HUES6 (cell line): Measurements from ENCODE around the gene TEP1.

ENCODE experiments used
- H3K27ac ChIP-seq: 2 replicates; pipeline ENCODE4 v1.7.0; 2013; ENCODE audit warnings: low read depth, mild to moderate bottlenecking, low read length, inconsistent platforms
- H3K27me3 ChIP-seq: 2 replicates; pipeline ENCODE4 v1.6.1; 2013; ENCODE audit warnings: low read length; ENCODE audit not compliant: control insufficient read depth, insufficient read depth
- H3K36me3 ChIP-seq: 2 replicates; pipeline ENCODE4 v1.6.1; 2013; ENCODE audit warnings: low read length; ENCODE audit not compliant: control insufficient read depth, insufficient read depth
- H3K4me1 ChIP-seq: 2 replicates; pipeline ENCODE4 v1.6.1; 2013; ENCODE audit warnings: low read length; ENCODE audit not compliant: control insufficient read depth, insufficient read depth
- H3K4me3 ChIP-seq: 2 replicates; pipeline ENCODE4 v1.5.1; 2013; ENCODE audit warnings: low read depth, low read length
- H3K9ac ChIP-seq: one replicate; pipeline ENCODE4 v1.6.1; 2013; ENCODE audit warnings: mild to moderate bottlenecking, low read length
- H3K9me3 ChIP-seq: 2 replicates; pipeline ENCODE4 v1.6.1; 2013; ENCODE audit warnings: low read depth, low read length; ENCODE audit not compliant: control insufficient read depth, insufficient read depth

Gene TEP1

GRCh38 chr14:20413744-20414082 is 412 bp upstream of the TEP1 start:
- H3K9me3 ChIP-seq: no peaks in the 10 kb centered on the region
- H3K4me3 ChIP-seq: peak overlapping the region; percentile 89
- peak overlapping the region; percentile 78 for H3K9ac ChIP-seq
- peaks cover 11% of the 10 kb centered on the region for H3K4me1 ChIP-seq
- no peaks in the 10 kb centered on the region for H3K27me3 ChIP-seq
- H3K27ac ChIP-seq: peak overlapping the region; percentile 54; the same call in 1 of the 2 replicates
- no peaks in the 10 kb centered on the region for H3K36me3 ChIP-seq

GRCh38 chr14:20412411-20412810 is 890 bp downstream of the TEP1 start:
- H3K4me3 ChIP-seq: peak overlapping the region; percentile 89
- H3K27me3 ChIP-seq: no peaks in the 10 kb centered on the region
- H3K9ac ChIP-seq: peak overlapping the region; percentile 78
- H3K9me3 ChIP-seq: no peaks in the 10 kb centered on the region
- H3K4me1 ChIP-seq: peaks cover 11% of the 10 kb centered on the region
- no peak overlapping the region for H3K27ac ChIP-seq
- peaks cover 10% of the 10 kb centered on the region for H3K36me3 ChIP-seq

DNA sequence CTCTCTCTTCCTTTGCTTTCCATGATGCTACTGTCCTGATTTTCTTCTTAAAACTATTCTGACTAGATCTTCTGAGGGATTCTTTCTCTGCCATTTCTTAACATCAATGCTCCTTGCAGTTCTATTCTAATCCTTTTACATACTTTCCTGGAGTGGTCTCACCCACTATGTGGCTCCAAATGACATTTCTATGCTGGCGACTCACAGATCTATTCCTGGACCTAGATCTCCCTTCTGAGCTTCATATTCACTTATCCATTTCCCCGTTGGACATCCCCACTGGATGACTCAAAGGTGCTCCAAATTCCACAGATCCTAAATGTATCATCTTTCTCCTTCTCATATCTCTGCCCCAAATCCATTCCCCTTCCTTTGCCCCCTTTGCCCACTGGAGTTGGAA is 4.1 kb downstream of the TEP1 start:
- Histone ChIP-seq H3K27me3 (no peaks in the 10 kb centered on the region), H3K4me3 (no peak overlapping the region), H3K9me3 (no peaks in the 10 kb centered on the region), H3K4me1 (peaks cover 5% of the 10 kb centered on the region), H3K36me3 (peaks cover 40% of the 10 kb centered on the region), H3K27ac (no peak overlapping the region), H3K9ac (no peak overlapping the region)

GRCh38 chr14:20403521-20403920 is 9.8 kb downstream of the TEP1 start:
- Histone ChIP-seq H3K9ac (no peak overlapping the region), H3K27me3 (no peaks in the 10 kb centered on the region), H3K36me3 (peaks cover 88% of the 10 kb centered on the region), H3K9me3 (no peaks in the 10 kb centered on the region), H3K4me1 (no peaks in the 10 kb centered on the region), H3K27ac (no peak overlapping the region), H3K4me3 (no peak overlapping the region)

GRCh38 chr14:20400965-20401593 is 12.2 kb downstream of the TEP1 start:
- Histone ChIP-seq H3K27ac (peak overlapping the region; percentile 30; the same call in 1 of the 2 replicates), H3K36me3 (peaks cover 80% of the 10 kb centered on the region)

DNA sequence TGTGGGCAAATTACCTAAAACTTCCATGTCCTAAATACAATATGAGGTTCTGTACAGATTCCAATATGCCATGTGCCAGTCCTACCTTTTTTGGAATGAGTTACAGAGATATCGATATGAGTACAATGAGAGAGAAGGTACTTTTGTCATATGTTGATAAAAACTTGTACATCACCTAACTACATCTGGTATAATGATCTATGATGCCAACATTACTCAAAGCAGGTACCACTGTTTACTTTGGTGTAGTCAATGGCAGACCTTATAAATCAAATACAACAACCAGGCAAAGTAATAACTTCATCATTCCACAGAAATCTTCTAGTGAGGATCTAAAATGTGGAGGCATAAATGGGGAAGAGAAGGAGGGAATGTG is 12.7 kb downstream of the TEP1 start:
- H3K9ac ChIP-seq: no peak overlapping the region
- no peaks in the 10 kb centered on the region for H3K4me1 ChIP-seq
- no peaks in the 10 kb centered on the region for H3K27me3 ChIP-seq
- no peak overlapping the region for H3K4me3 ChIP-seq
- no peaks in the 10 kb centered on the region for H3K9me3 ChIP-seq
- H3K36me3 ChIP-seq: peaks cover 81% of the 10 kb centered on the region
- no peak overlapping the region for H3K27ac ChIP-seq

More at GRCh38 chr14:20400965-20401593, 12.2 kb downstream of the TEP1 start:
- H3K4me1 ChIP-seq: no peaks in the 10 kb centered on the region
- H3K9ac ChIP-seq: no peak overlapping the region
- H3K4me3 ChIP-seq: no peak overlapping the region
- no peaks in the 10 kb centered on the region for H3K9me3 ChIP-seq
- no peaks in the 10 kb centered on the region for H3K27me3 ChIP-seq

DNA sequence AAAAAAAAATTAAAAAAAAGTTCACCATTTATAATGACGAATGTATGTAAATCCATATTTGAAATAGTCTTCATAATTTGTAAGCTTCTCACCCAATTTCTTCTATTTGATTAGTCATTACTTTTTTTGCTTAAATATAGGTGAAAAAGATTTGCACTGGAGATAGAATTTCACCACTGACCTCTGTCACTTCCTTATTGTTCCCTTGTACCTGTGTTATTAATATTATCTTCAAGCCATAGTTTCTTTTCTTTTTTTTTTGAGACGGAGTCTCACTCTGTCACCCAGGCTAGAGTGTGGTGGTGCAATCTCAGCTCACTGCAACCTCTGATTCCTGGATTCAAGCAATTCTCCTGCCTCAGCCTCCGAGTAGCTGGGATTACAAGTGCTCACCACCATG is 15.8 kb downstream of the TEP1 start:
- peaks cover 73% of the 10 kb centered on the region for H3K36me3 ChIP-seq

GRCh38 chr14:20391505-20391904 is 21.8 kb downstream of the TEP1 start:
- no peak overlapping the region for H3K27ac ChIP-seq
- peaks cover 83% of the 10 kb centered on the region for H3K36me3 ChIP-seq
- peaks cover 11% of the 10 kb centered on the region; the same call in 1 of the 2 replicates for H3K4me1 ChIP-seq
- H3K9me3 ChIP-seq: no peaks in the 10 kb centered on the region
- H3K27me3 ChIP-seq: no peaks in the 10 kb centered on the region
- H3K9ac ChIP-seq: no peak overlapping the region
- H3K4me3 ChIP-seq: no peak overlapping the region

More for the DNA sequence above, 15.8 kb downstream of the TEP1 start:
- H3K9ac ChIP-seq: no peak overlapping the region
- no peak overlapping the region for H3K4me3 ChIP-seq
- no peaks in the 10 kb centered on the region for H3K9me3 ChIP-seq
- no peaks in the 10 kb centered on the region for H3K4me1 ChIP-seq
- no peak overlapping the region for H3K27ac ChIP-seq
- H3K27me3 ChIP-seq: no peaks in the 10 kb centered on the region

DNA sequence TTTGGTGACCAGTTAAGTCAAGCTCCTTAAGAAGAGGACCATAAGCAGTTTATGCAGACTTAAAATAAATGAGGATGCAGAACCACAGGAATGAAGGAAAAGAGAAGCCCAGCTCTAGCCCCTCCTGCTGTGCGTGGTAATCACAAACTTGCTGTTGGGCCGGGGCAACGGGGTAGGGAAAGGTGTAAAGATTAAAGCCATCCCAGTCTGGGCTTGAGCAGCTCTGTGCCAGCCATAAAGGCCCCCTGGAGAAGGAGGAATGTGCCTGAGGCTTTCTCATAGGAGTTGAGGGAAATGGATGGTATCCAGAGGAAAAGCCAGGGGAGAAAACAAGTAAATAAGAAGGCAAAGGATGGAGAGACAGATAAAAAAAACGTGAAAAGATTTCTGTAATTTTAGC is 25.1 kb downstream of the TEP1 start:
- peaks cover 87% of the 10 kb centered on the region for H3K36me3 ChIP-seq
- H3K27me3 ChIP-seq: no peaks in the 10 kb centered on the region
- no peaks in the 10 kb centered on the region for H3K9me3 ChIP-seq
- H3K27ac ChIP-seq: peak overlapping the region; percentile 74; the same call in 1 of the 2 replicates
- peaks cover 11% of the 10 kb centered on the region; the same call in 1 of the 2 replicates for H3K4me1 ChIP-seq
- H3K4me3 ChIP-seq: peak overlapping the region; percentile 25; the same call in 1 of the 2 replicates
- peak overlapping the region; percentile 38 for H3K9ac ChIP-seq

DNA sequence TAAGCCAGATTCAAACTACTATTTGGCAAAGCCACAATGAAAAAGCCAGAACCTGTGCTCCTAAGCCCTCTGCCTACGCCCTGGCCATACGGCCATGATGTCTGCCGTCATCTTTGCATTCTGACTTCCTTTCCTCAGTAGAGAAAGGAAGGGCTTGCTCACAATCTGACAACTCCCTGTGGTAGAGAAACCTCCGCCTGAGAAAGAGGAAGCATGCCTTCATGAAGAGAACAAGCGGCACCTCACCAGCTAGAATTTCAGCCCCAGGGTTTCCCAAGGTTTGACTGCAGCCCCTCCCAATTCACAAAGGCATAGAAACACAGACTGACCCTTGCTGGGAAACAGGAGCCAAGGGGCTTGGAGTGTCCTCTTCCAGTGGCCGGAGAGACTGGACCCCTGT is 25.7 kb downstream of the TEP1 start:
- H3K9ac ChIP-seq: peak overlapping the region; percentile 38
- H3K27me3 ChIP-seq: no peaks in the 10 kb centered on the region
- no peaks in the 10 kb centered on the region for H3K9me3 ChIP-seq
- H3K4me1 ChIP-seq: peaks cover 11% of the 10 kb centered on the region; the same call in 1 of the 2 replicates
- peaks cover 91% of the 10 kb centered on the region for H3K36me3 ChIP-seq
- H3K27ac ChIP-seq: peak overlapping the region; percentile 74; the same call in 1 of the 2 replicates
- peak overlapping the region; percentile 25; the same call in 1 of the 2 replicates for H3K4me3 ChIP-seq

GRCh38 chr14:20386276-20386855 is 26.9 kb downstream of the TEP1 start:
- Histone ChIP-seq H3K36me3 (peaks cover 91% of the 10 kb centered on the region), H3K9me3 (no peaks in the 10 kb centered on the region), H3K27ac (no peak overlapping the region)

More at GRCh38 chr14:20386276-20386855, 26.9 kb downstream of the TEP1 start:
- no peaks in the 10 kb centered on the region for H3K27me3 ChIP-seq
- no peak overlapping the region for H3K4me3 ChIP-seq
- H3K4me1 ChIP-seq: peaks cover 11% of the 10 kb centered on the region; the same call in 1 of the 2 replicates
- H3K9ac ChIP-seq: no peak overlapping the region
